ENCODE data around the gene UNC79.
A peak's percentile ranks its signal among the peaks of the same experiment; 100 is the strongest.
"Not testable (repeated sequence)": the region's sequence is repeated elsewhere in the genome, so short reads cannot be mapped to it uniquely, and the experiment has no call there.

UNC79 gene

DNA sequence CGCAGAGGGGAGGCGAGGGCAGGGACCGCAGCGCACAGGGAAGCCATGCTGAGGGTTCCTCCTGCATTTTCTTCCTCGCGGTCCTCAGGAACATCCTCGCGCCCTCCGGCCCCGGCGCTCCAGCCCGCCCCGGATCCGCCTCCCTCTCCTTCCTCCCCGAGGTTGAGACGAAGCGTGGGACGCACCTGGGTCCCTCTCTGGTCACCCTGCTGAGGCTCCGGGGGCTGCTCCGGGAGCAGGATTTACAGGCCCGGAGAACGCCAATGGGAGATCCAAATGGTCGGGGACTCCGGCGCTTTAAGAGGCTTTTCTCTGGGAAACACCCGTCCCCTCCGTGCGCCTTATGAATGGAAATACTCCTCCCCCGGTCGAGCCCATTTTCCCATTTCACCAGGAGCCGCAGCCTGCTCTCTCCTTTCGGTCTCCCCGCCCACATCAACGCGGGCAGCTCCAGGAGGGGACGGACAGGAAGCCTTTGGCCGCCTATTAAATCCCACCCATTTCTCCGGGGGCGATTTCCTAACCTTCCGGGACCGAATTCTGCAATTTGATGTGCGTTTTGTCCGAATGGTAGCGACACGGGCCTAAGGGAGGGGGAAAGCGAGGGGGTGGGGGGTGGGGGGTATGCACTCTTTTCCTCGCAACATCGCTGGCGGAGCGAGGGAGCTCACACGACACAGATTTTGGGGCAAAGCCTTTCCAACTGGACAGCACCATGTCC is at the start of gene UNC79:
UNC79 (plus strand) TSS at position 625 of the 721 bp plus-strand sequence; CDS start at position 716, 91 bp downstream.
- H3K4me3 ChIP-seq (ENCODE audit: low read depth, low read length), result peak within 1 kb of the TSS; percentile 37
- H3K27me3 ChIP-seq (replicated peaks), result peaks cover 7% of the 10 kb centered on the region
- no peak within 1 kb of the TSS for H3K27ac ChIP-seq
- in situ Hi-C loops (cut with HindIII; ENCODE audit: low pct_ligation_motif_present, low sequenced_read_pairs), result no loop called here
- no peak for TF ChIP-seq CTCF (IDR thresholded peaks at IDR 0.05; ENCODE audit: low read depth, low read length, missing control alignments)
- no peaks in the 10 kb centered on the region for H3K36me3 ChIP-seq (replicated peaks)
- DNase-seq, result no peak

- no peak overlapping the region for H3K4me3 ChIP-seq (ENCODE audit: low read depth, low read length)
- in situ Hi-C loops (cut with HindIII; ENCODE audit: low pct_ligation_motif_present, low sequenced_read_pairs), result no loop called here
- no peak for TF ChIP-seq CTCF (IDR thresholded peaks at IDR 0.05; ENCODE audit: low read depth, low read length, missing control alignments)
- no peaks in the 10 kb centered on the region for H3K36me3 ChIP-seq (replicated peaks)
- no peak overlapping the region for H3K27ac ChIP-seq
- H3K27me3 ChIP-seq (replicated peaks), result no peaks in the 10 kb centered on the region
- no peak for DNase-seq
Observed at GRCh38 chr14:93381644-93382043, 49.1 kb upstream of the UNC79 start.

DNA sequence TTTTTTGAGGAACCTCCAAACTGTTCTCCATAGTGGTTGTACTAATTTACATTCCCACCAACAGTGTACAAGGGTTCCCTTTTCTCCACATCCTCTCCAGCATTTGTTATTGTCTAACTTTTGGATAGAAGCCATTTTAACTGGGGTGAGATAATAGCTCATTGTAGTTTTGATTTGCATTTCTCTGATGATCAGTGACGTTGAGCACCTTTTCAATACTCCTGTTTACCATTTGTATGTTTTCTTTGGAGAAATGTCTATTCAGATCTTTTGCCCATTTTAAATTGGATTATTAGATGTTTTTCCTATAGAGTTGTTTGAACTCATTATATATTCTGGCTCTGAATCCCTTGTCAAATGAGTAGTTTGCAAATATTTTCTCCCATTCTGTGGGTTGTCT is 46.5 kb upstream of the UNC79 start:
- in situ Hi-C loops (cut with HindIII; ENCODE audit: low pct_ligation_motif_present, low sequenced_read_pairs); DNase-seq; H3K4me3 ChIP-seq (ENCODE audit: low read depth, low read length); H3K27me3 ChIP-seq (replicated peaks); H3K36me3 ChIP-seq (replicated peaks); H3K27ac ChIP-seq: not testable (repeated sequence)

DNA sequence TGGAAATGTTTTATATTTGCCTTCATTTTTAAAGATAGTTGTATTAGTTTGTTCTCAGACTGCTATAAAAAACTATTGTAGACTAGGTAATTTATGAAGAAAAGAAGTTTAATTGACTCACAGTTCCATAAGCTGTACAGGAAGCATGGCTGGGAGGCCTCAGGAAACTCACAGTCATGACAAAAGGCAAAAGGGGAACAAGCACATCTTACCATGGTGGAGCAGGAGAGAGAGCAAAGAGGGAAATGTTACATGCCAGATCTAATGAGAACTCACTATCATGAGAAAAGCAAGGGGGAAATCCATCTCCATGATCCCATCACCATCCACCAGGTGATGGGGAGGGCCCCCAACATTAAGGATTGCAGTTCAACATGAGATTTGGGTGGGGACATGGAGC is 35.5 kb upstream of the UNC79 start:
- Histone ChIP-seq H3K27me3 (replicated peaks) (no peaks in the 10 kb centered on the region), H3K36me3 (replicated peaks) (no peaks in the 10 kb centered on the region), H3K27ac (no peak overlapping the region), H3K4me3 (ENCODE audit: low read depth, low read length) (no peak overlapping the region)
- DNase-seq, result no peak
- TF ChIP-seq CTCF (IDR thresholded peaks at IDR 0.05; ENCODE audit: low read depth, low read length, missing control alignments), result no peak
- in situ Hi-C loops (cut with HindIII; ENCODE audit: low pct_ligation_motif_present, low sequenced_read_pairs), result no loop called here

DNA sequence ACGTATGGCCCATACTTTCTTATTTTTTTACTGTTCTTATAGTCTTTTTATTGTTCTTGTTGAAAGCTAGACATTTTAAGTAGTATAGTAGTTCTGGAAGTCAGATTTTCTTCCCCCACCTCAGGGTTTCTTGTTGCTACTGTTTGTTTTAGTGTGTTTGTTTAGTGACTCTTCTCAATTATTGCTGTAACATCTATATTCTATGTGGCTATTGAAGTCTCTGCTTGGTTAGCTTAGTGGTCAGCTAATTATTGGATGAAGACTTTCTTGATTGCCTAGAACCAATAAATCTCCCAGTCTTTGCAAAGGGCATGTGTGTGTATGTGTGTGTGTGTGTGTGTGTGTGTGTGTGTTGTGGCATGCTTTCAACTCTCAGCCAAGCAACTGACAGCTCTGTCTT is 34.3 kb upstream of the UNC79 start:
- in situ Hi-C loops (cut with HindIII; ENCODE audit: low pct_ligation_motif_present, low sequenced_read_pairs), result no loop called here
- no peak overlapping the region for H3K4me3 ChIP-seq (ENCODE audit: low read depth, low read length)
- H3K27ac ChIP-seq, result no peak overlapping the region
- no peaks in the 10 kb centered on the region for H3K27me3 ChIP-seq (replicated peaks)
- no peak for TF ChIP-seq CTCF (IDR thresholded peaks at IDR 0.05; ENCODE audit: low read depth, low read length, missing control alignments)
- no peaks in the 10 kb centered on the region for H3K36me3 ChIP-seq (replicated peaks)
- no peak for DNase-seq

GRCh38 chr14:93398491-93398890 is 32.2 kb upstream of the UNC79 start:
- no peak overlapping the region for H3K27ac ChIP-seq
- H3K4me3 ChIP-seq (ENCODE audit: low read depth, low read length), result no peak overlapping the region
- no peak for DNase-seq
- no peaks in the 10 kb centered on the region for H3K27me3 ChIP-seq (replicated peaks)
- no peaks in the 10 kb centered on the region for H3K36me3 ChIP-seq (replicated peaks)
- in situ Hi-C loops (cut with HindIII; ENCODE audit: low pct_ligation_motif_present, low sequenced_read_pairs), result no loop called here
- no peak for TF ChIP-seq CTCF (IDR thresholded peaks at IDR 0.05; ENCODE audit: low read depth, low read length, missing control alignments)
